Natural killer cell (primary cell): ENCODE data around the gene MRAS. TPM values are rescaled to one million over a fixed set of nuclear protein-coding genes. Genes with fewer than 3 reads are reported as not detected.

ENCODE experiments used
- ATAC-seq, 3 donors: fragments of 150-1000 bp in 2 of 3; fragments of 200-7000 bp in 1 of 3; cut with Tn5 transposase; 1 replicate in 1 of 3; 2 replicates in 2 of 3; pipeline ENCODE4 v1.10.0; 2021; ENCODE audit warnings: mild to moderate bottlenecking in 2 of 3, moderate library complexity in 2 of 3
- DNase-seq, 2 donors: peaks; one replicate each; pipeline versions ENCODE4 v3.0.0 to v3.0.0-alpha.2; 2013 to 2021; ENCODE audit warnings: mixed read lengths in 1 of 2
- H3K27ac ChIP-seq: one replicate; pipeline ENCODE4 v1.5.1; 2013; ENCODE audit warnings: mild to moderate bottlenecking, low read length
- H3K27me3 ChIP-seq: one replicate; pipeline ENCODE4 v1.6.1; 2013; ENCODE audit warnings: low read length; ENCODE audit not compliant: control insufficient read depth, insufficient read depth
- H3K36me3 ChIP-seq: one replicate; pipeline ENCODE4 v1.6.1; 2013; ENCODE audit warnings: low read length; ENCODE audit not compliant: control insufficient read depth, insufficient read depth
- H3K4me1 ChIP-seq: one replicate; pipeline ENCODE4 v1.6.1; 2013; ENCODE audit warnings: low read length; ENCODE audit not compliant: control insufficient read depth, insufficient read depth
- H3K4me3 ChIP-seq: one replicate; pipeline ENCODE4 v1.5.1; 2013; ENCODE audit warnings: low read length
- H3K9me3 ChIP-seq: one replicate; pipeline ENCODE4 v1.6.1; 2013; ENCODE audit warnings: low read length; ENCODE audit not compliant: control insufficient read depth, insufficient read depth
- H3K27ac Mint-ChIP-seq, 2 donors: one replicate each; pipeline ENCODE4 v1.8.0; 2022; ENCODE audit warnings: mild to moderate bottlenecking in 2 of 2, mixed read lengths in 2 of 2, moderate library complexity in 1 of 2
- H3K27me3 Mint-ChIP-seq, 2 donors: one replicate each; pipeline ENCODE4 v1.8.0; 2022; ENCODE audit warnings: low read depth in 2 of 2, mixed read lengths in 2 of 2
- H3K36me3 Mint-ChIP-seq: one replicate; pipeline ENCODE4 v1.8.0; 2022; ENCODE audit warnings: mixed read lengths
- H3K4me1 Mint-ChIP-seq, 2 donors: one replicate each; pipeline ENCODE4 v1.8.0; 2022; ENCODE audit warnings: mixed read lengths in 2 of 2
- H3K4me3 Mint-ChIP-seq: one replicate; pipeline ENCODE4 v1.8.0; 2022; ENCODE audit warnings: mild to moderate bottlenecking, moderate library complexity, mixed read lengths
- H3K9me3 Mint-ChIP-seq, 2 donors: one replicate each; pipeline ENCODE4 v1.8.0; 2022; ENCODE audit warnings: mixed read lengths in 2 of 2
- WGBS: methylation state at CpG from one replicate; pipeline ENCODE4 v1.1.7; 2013; ENCODE audit warnings: missing lambda C conversion rate; ENCODE audit not compliant: insufficient coverage; 5-methylcytosine and 5-hydroxymethylcytosine counted together
- intact Hi-C: fragments of 100-400 bp; cut with micrococcal nuclease; formaldehyde crosslinking; loops from one replicate; pipeline ENCODE4 v1.14.2; 2022
- total RNA-seq, 4 donors: library from RNA; stranded (reverse); fragments of 120-200 nt in 1 of 4; gene quantifications; one replicate each; pipeline versions ENCODE4 v1.2.3 to v1.2.4, GENCODE V29; 2013 to 2022
- TF ChIP-seq, protein P1 (sequence below): fragments of 200-600 bp; IDR thresholded peaks from one replicate; pipeline ENCODE4 v1.8.0; 2022; ENCODE audit warnings: antibody characterized with exemption

Gene MRAS
- total RNA-seq, 3 donors from 2014 or later (not counting 1 experiment from before 2014, with no cell fraction given): 1.2 to 4.9 (median 2.4) TPM

- no peaks in the 10 kb centered on the region for H3K36me3 ChIP-seq
- DNase-seq (no peak), ATAC-seq (no peak)
- no peak overlapping the region for H3K27ac ChIP-seq
- intact Hi-C loops: no loop called here
- H3K27me3 ChIP-seq: no peaks in the 10 kb centered on the region
- H3K4me3 ChIP-seq: no peak overlapping the region
- TF ChIP-seq, protein P1, sequence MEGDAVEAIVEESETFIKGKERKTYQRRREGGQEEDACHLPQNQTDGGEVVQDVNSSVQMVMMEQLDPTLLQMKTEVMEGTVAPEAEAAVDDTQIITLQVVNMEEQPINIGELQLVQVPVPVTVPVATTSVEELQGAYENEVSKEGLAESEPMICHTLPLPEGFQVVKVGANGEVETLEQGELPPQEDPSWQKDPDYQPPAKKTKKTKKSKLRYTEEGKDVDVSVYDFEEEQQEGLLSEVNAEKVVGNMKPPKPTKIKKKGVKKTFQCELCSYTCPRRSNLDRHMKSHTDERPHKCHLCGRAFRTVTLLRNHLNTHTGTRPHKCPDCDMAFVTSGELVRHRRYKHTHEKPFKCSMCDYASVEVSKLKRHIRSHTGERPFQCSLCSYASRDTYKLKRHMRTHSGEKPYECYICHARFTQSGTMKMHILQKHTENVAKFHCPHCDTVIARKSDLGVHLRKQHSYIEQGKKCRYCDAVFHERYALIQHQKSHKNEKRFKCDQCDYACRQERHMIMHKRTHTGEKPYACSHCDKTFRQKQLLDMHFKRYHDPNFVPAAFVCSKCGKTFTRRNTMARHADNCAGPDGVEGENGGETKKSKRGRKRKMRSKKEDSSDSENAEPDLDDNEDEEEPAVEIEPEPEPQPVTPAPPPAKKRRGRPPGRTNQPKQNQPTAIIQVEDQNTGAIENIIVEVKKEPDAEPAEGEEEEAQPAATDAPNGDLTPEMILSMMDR: no peak
- no peaks in the 10 kb centered on the region for H3K4me1 ChIP-seq
- Mint-ChIP-seq H3K27ac (no peak overlapping the region), H3K9me3 (no peaks in the 10 kb centered on the region), H3K4me1 (no peaks in the 10 kb centered on the region), H3K4me3 (no peak overlapping the region), H3K27me3 (peaks cover 0 to 2% of the 10 kb centered on the region in 2 donors), H3K36me3 (no peaks in the 10 kb centered on the region)
- WGBS: 89% methylated on average over 4 of the region's 5 CpGs
- H3K9me3 ChIP-seq: no peaks in the 10 kb centered on the region
Measured at GRCh38 chr3:138338811-138339210, 9.6 kb upstream of the MRAS start.

- H3K9me3 Mint-ChIP-seq: no peaks in the 10 kb centered on the region
- TF ChIP-seq, protein P1: no peak
- no peaks in the 10 kb centered on the region for H3K9me3 ChIP-seq
- DNase-seq: no peak
- H3K36me3 Mint-ChIP-seq: no peaks in the 10 kb centered on the region
- H3K27me3 ChIP-seq: no peaks in the 10 kb centered on the region
- H3K27me3 Mint-ChIP-seq: peaks cover 0 to 4% of the 10 kb centered on the region in 2 donors
- no peak overlapping the region for H3K4me3 Mint-ChIP-seq
- no peak overlapping the region for H3K27ac Mint-ChIP-seq
- no peaks in the 10 kb centered on the region for H3K36me3 ChIP-seq
- intact Hi-C loops: no loop called here
- no peaks in the 10 kb centered on the region for H3K4me1 ChIP-seq
- 71% methylated on average over 3 of the region's 5 CpGs for WGBS
- H3K4me1 Mint-ChIP-seq: no peaks in the 10 kb centered on the region
- no peak overlapping the region for H3K27ac ChIP-seq
- ATAC-seq: no peak
- no peak overlapping the region for H3K4me3 ChIP-seq
Measured at GRCh38 chr3:138340511-138340910, 7.9 kb upstream of the MRAS start.

- Mint-ChIP-seq H3K4me1 (peaks cover 12% of the 10 kb centered on the region in 2 donors), H3K27me3 (peaks cover 22 to 24% of the 10 kb centered on the region in 2 donors), H3K4me3 (no peak overlapping the region), H3K9me3 (no peaks in the 10 kb centered on the region), H3K27ac (no peak overlapping the region), H3K36me3 (no peaks in the 10 kb centered on the region)
- 81% methylated on average over 1 of the region's 1 CpG for WGBS
- Histone ChIP-seq H3K27me3 (peaks cover 10% of the 10 kb centered on the region), H3K9me3 (no peaks in the 10 kb centered on the region), H3K4me1 (peaks cover 11% of the 10 kb centered on the region), H3K36me3 (no peaks in the 10 kb centered on the region), H3K4me3 (no peak overlapping the region), H3K27ac (no peak overlapping the region)
- DNase-seq (no peak), ATAC-seq (no peak)
- intact Hi-C loops: no loop called here
- TF ChIP-seq, protein P1: no peak
Measured at GRCh38 chr3:138344754-138345153, 3.6 kb upstream of the MRAS start.
